Measurements from ENCODE around the gene PCGF1.

DNA sequence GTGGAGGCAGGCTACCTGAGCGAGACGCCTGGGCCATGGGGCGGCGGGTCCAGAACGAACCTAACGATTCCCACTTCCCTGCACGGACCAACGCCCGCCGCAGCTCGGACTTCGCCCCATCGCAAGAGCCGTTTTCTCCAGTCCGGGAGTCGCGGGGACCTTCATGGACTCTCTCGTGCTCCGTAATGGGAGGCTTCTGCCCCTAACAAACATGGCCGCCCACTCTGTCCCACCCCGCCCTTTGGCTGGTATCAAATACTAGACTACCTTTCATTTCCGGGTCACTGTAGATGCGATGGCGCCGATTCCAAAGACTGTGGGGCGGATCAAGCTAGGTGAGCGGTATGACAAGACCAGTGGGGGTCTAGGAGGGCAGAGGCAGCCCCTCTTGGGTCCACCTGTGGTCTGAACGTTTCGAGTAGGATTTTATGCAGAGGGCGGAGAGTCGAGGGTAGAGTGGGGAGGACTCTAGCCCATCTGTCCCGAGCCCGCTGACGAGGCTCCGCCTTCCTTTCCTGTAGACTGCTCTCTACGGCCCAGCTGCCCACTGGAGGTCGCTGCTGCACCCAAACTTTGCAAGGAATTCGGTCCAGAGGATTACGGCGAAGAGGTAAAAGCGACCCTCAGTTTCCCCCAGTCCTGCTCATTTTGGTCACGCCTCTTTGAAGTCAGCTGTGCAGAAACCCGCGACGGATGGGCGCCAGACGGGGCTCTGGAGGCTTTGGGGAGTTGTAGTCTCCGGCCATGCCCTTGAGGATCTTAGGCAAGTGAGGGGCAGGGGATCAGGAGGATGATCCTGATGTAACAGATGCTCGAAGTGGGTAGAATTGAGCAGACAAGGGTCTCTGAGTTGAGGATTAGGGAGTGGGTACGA, 24.5 kb downstream of the PCGF1 start, which contains the start of the genes CCDC142 and TTC31:
- TF ChIP-seq, protein P1, sequence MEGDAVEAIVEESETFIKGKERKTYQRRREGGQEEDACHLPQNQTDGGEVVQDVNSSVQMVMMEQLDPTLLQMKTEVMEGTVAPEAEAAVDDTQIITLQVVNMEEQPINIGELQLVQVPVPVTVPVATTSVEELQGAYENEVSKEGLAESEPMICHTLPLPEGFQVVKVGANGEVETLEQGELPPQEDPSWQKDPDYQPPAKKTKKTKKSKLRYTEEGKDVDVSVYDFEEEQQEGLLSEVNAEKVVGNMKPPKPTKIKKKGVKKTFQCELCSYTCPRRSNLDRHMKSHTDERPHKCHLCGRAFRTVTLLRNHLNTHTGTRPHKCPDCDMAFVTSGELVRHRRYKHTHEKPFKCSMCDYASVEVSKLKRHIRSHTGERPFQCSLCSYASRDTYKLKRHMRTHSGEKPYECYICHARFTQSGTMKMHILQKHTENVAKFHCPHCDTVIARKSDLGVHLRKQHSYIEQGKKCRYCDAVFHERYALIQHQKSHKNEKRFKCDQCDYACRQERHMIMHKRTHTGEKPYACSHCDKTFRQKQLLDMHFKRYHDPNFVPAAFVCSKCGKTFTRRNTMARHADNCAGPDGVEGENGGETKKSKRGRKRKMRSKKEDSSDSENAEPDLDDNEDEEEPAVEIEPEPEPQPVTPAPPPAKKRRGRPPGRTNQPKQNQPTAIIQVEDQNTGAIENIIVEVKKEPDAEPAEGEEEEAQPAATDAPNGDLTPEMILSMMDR (IDR thresholded peaks at IDR 0.05; ENCODE audit: insufficient read depth, low read depth, low read length): peak; percentile 88
- no peak for TF ChIP-seq EZH2 (IDR thresholded peaks at IDR 0.05; ENCODE audit: insufficient read depth, low read length)
